WTC11 (cell line): ENCODE data around the gene ORMDL2. TPM values are rescaled to one million over a fixed set of nuclear protein-coding genes. Genes with fewer than 3 reads are reported as not detected.

Source experiments
- ATAC-seq: fragments of 200-7000 bp; cut with Tn5 transposase; 2 replicates; pipeline ENCODE4 v1.10.0; 2021; ENCODE audit warnings: mild to moderate bottlenecking, moderate library complexity
- CTCF ChIA-PET: fragments of 300-600 bp; sonication (Branson Sonifier 250); formaldehyde crosslinking; loops from one replicate; lab custom pipeline; 2021; ENCODE audit warnings: antibody characterized with exemption; lab: Charles Lee
- POLR2A ChIA-PET: fragments of 350-600 bp; sonication (Branson Sonifier 250); formaldehyde crosslinking; loops from one replicate; lab custom pipeline; 2021; ENCODE audit warnings: antibody characterized with exemption; lab: Charles Lee
- DNase-seq: peaks from one replicate; pipeline ENCODE4 v3.0.0; 2021; ENCODE audit warnings: low spot score
- H3K27ac Mint-ChIP-seq: 2 replicates; pipeline ENCODE4 v1.8.0; 2021; ENCODE audit warnings: mixed read lengths
- H3K27me3 Mint-ChIP-seq: 2 replicates; pipeline ENCODE4 v1.8.0; 2021; ENCODE audit warnings: low read depth, mild to moderate bottlenecking, moderate library complexity, mixed read lengths
- H3K36me3 Mint-ChIP-seq: 2 replicates; pipeline ENCODE4 v1.8.0; 2021; ENCODE audit warnings: mixed read lengths
- H3K4me1 Mint-ChIP-seq: 2 replicates; pipeline ENCODE4 v1.8.0; 2022; ENCODE audit warnings: mixed read lengths
- H3K4me3 Mint-ChIP-seq: 2 replicates; pipeline ENCODE4 v1.8.0; 2021; ENCODE audit warnings: mild to moderate bottlenecking, moderate library complexity, mixed read lengths
- H3K9me3 Mint-ChIP-seq: 2 replicates; pipeline ENCODE4 v1.8.0; 2021; ENCODE audit warnings: mixed read lengths
- CREB1 ChIP-seq: sonication (generic); formaldehyde crosslinking; IDR thresholded peaks from 2 replicates; pipeline ENCODE4 v1.8.0; 2023; ENCODE audit warnings: mild to moderate bottlenecking, missing genetic modification reagents
- EMX1 ChIP-seq: fragments of 250-450 bp; sonication (Bioruptor Pico); IDR thresholded peaks from 2 replicates; pipeline ENCODE4 v1.8.0; 2021; ENCODE audit warnings: mild to moderate bottlenecking
- FOXJ3 ChIP-seq: sonication (generic); formaldehyde crosslinking; IDR thresholded peaks from 2 replicates; pipeline ENCODE4 v1.9.0; 2021; ENCODE audit warnings: missing genetic modification reagents, mild to moderate bottlenecking, borderline replicate concordance
- GABPB1 ChIP-seq: sonication (generic); formaldehyde crosslinking; IDR thresholded peaks from 2 replicates; pipeline ENCODE4 v1.8.1; 2023; ENCODE audit warnings: mild to moderate bottlenecking, missing genetic modification reagents
- GRHL2 ChIP-seq: fragments of 250-450 bp; sonication (Bioruptor Pico); IDR thresholded peaks from 2 replicates; pipeline ENCODE4 v1.8.0; 2022; ENCODE audit warnings: mild to moderate bottlenecking, moderate library complexity; ENCODE audit not compliant: insufficient replicate concordance, severe bottlenecking
- JAZF1 ChIP-seq: fragments of 250-450 bp; sonication (Bioruptor Pico); IDR thresholded peaks from 2 replicates; pipeline ENCODE4 v1.9.0; 2021; ENCODE audit warnings: moderate library complexity, mild to moderate bottlenecking, inconsistent platforms
- NFE2L1 ChIP-seq: sonication (generic); formaldehyde crosslinking; IDR thresholded peaks from 2 replicates; pipeline ENCODE4 v1.8.1; 2023; ENCODE audit warnings: missing genetic modification reagents
- TCF7 ChIP-seq: sonication (generic); formaldehyde crosslinking; IDR thresholded peaks from 2 replicates; pipeline ENCODE4 v1.8.0; 2022; ENCODE audit warnings: mild to moderate bottlenecking, low read depth, missing genetic modification reagents, moderate library complexity
- ZNF219 ChIP-seq: sonication (generic); formaldehyde crosslinking; IDR thresholded peaks from 2 replicates; pipeline ENCODE4 v1.8.0; 2023; ENCODE audit warnings: missing genetic modification reagents, mild to moderate bottlenecking, borderline replicate concordance
- ZNF317 ChIP-seq: sonication (generic); formaldehyde crosslinking; IDR thresholded peaks from 2 replicates; pipeline ENCODE4 v1.8.1; 2023; ENCODE audit warnings: low read depth, mild to moderate bottlenecking, moderate library complexity, missing genetic modification reagents, borderline replicate concordance
- total RNA-seq: library from RNA; stranded (reverse); gene quantifications from 3 replicates; pipeline ENCODE4 v1.2.3, GENCODE V29; 2021
- TF ChIP-seq, protein P1 (sequence below): sonication (generic); formaldehyde crosslinking; IDR thresholded peaks from 2 replicates; pipeline ENCODE4 v1.8.0; 2022; ENCODE audit warnings: mild to moderate bottlenecking, missing genetic modification reagents
- TF ChIP-seq, protein P2 (sequence below): sonication (generic); formaldehyde crosslinking; IDR thresholded peaks from 2 replicates; pipeline ENCODE4 v1.8.0; 2022; ENCODE audit warnings: missing genetic modification reagents
- TF ChIP-seq, protein P3 (sequence below): fragments of 250-450 bp; sonication (Bioruptor Pico); IDR thresholded peaks from 2 replicates; pipeline ENCODE4 v1.9.0; 2021; ENCODE audit warnings: moderate library complexity, mild to moderate bottlenecking, inconsistent platforms, borderline replicate concordance
- TF ChIP-seq, protein P4 (sequence below): sonication (generic); formaldehyde crosslinking; IDR thresholded peaks from 2 replicates; pipeline ENCODE4 v1.8.1; 2023; ENCODE audit warnings: mild to moderate bottlenecking, missing genetic modification reagents
- TF ChIP-seq, protein P5 (sequence below): sonication (generic); formaldehyde crosslinking; IDR thresholded peaks from 2 replicates; pipeline ENCODE4 v1.8.0; 2022; ENCODE audit warnings: mild to moderate bottlenecking, missing genetic modification reagents
- TF ChIP-seq, protein P6 (sequence below): sonication (generic); formaldehyde crosslinking; IDR thresholded peaks from 2 replicates; pipeline ENCODE4 v1.8.0; 2022; ENCODE audit warnings: mild to moderate bottlenecking, missing genetic modification reagents
- TF ChIP-seq, protein P7 (sequence below): fragments of 250-450 bp; sonication (Bioruptor Pico); conservative IDR thresholded peaks from 2 replicates; pipeline ENCODE4 v1.9.0; 2021; ENCODE audit warnings: mild to moderate bottlenecking
- TF ChIP-seq, protein P8 (sequence below): sonication (generic); formaldehyde crosslinking; conservative IDR thresholded peaks from 2 replicates; pipeline ENCODE4 v1.8.1; 2023; ENCODE audit warnings: mild to moderate bottlenecking, low read depth, missing genetic modification reagents, moderate library complexity

Gene ORMDL2
- total RNA-seq, 1 experiment from 2014 or later = 32.9 TPM

DNA sequence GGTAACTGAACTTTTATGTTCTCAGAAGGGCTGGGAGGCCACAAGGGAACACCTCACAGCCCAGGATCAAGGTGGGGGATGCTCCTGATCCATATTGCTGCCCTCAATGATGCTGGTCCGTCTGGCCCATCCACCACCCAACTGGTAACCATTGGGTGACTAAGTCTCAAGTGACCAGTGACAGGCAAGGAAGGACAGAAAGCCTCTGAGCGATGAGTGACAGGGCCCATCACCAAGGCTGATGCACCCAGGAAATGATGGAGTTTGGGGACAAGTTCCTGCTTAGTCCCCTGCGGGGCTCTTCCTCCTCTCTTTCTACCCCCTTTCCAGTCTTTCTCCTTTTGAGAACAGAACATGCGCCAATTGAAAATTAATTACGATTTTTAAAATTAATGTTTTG lies 27.5 kb downstream of the ORMDL2 start (continued):
- TF ChIP-seq, protein P1, sequence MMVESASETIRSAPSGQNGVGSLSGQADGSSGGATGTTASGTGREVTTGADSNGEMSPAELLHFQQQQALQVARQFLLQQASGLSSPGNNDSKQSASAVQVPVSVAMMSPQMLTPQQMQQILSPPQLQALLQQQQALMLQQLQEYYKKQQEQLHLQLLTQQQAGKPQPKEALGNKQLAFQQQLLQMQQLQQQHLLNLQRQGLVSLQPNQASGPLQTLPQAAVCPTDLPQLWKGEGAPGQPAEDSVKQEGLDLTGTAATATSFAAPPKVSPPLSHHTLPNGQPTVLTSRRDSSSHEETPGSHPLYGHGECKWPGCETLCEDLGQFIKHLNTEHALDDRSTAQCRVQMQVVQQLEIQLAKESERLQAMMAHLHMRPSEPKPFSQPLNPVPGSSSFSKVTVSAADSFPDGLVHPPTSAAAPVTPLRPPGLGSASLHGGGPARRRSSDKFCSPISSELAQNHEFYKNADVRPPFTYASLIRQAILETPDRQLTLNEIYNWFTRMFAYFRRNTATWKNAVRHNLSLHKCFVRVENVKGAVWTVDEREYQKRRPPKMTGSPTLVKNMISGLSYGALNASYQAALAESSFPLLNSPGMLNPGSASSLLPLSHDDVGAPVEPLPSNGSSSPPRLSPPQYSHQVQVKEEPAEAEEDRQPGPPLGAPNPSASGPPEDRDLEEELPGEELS = no peak
- TF ChIP-seq GRHL2 (CRISPR knock-in tag) (no peak), GABPB1 (CRISPR knock-in tag) (no peak)
- TF ChIP-seq, protein P2, sequence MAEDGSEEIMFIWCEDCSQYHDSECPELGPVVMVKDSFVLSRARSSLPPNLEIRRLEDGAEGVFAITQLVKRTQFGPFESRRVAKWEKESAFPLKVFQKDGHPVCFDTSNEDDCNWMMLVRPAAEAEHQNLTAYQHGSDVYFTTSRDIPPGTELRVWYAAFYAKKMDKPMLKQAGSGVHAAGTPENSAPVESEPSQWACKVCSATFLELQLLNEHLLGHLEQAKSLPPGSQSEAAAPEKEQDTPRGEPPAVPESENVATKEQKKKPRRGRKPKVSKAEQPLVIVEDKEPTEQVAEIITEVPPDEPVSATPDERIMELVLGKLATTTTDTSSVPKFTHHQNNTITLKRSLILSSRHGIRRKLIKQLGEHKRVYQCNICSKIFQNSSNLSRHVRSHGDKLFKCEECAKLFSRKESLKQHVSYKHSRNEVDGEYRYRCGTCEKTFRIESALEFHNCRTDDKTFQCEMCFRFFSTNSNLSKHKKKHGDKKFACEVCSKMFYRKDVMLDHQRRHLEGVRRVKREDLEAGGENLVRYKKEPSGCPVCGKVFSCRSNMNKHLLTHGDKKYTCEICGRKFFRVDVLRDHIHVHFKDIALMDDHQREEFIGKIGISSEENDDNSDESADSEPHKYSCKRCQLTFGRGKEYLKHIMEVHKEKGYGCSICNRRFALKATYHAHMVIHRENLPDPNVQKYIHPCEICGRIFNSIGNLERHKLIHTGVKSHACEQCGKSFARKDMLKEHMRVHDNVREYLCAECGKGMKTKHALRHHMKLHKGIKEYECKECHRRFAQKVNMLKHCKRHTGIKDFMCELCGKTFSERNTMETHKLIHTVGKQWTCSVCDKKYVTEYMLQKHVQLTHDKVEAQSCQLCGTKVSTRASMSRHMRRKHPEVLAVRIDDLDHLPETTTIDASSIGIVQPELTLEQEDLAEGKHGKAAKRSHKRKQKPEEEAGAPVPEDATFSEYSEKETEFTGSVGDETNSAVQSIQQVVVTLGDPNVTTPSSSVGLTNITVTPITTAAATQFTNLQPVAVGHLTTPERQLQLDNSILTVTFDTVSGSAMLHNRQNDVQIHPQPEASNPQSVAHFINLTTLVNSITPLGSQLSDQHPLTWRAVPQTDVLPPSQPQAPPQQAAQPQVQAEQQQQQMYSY = no peak
- TF ChIP-seq, protein P3, sequence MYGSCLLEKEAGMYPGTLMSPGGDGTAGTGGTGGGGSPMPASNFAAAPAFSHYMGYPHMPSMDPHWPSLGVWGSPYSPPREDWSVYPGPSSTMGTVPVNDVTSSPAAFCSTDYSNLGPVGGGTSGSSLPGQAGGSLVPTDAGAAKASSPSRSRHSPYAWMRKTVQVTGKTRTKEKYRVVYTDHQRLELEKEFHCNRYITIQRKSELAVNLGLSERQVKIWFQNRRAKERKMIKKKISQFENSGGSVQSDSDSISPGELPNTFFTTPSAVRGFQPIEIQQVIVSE (CRISPR knock-in tag) = no peak

DNA sequence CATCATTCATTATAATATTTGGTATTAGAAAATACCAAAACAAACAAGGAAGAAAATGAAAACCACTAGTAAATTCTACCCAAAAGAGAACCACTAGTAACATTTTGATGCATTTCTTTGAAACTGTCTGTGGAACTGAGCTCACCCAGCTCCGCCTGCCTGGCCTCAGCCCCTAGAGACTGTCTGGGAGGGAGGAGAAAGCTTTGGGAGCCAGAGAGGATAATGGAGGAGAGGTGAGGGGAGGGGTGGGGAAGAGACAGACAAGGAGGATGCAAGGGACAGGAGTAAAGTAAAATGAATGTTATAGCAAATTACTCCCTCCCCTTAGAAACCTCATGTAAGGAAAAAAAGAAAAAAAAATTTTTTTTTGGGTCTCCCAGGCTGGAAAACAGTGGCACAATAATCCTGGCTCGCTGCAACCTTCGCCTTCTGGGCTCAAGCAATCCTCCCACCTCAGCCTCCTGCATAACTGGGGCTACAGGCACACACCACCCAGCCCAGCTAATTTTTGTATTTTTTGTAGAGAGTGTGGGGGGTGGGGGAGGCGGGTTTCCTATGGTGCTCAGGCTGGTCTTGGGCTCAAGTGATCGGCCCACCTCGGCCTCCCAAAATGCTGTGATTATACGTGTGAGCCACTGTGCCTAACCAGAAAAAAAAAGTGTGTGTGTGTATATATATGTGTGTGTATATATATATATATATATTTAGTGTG lies 28.1 kb downstream of the ORMDL2 start:
- ChIA-PET CTCF (interaction anchor here (0.6 kb wide), 1 partner anchor 48 kb away, joined by 4 read pairs; no protein-coding TSS in a partner anchor), POLR2A (interaction anchor here (0.7 to 1.0 kb wide), 2 partner anchors 99 to 198 kb away, joined by 4 read pairs; no protein-coding TSS in a partner anchor)
- DNase-seq (no peak), ATAC-seq (no peak)
- no peaks in the 10 kb centered on the region for H3K36me3 Mint-ChIP-seq
- H3K27ac Mint-ChIP-seq = no peak overlapping the region
- H3K27me3 Mint-ChIP-seq = peaks cover 12% of the 10 kb centered on the region
- no peak overlapping the region for H3K4me3 Mint-ChIP-seq
- peaks cover 25% of the 10 kb centered on the region for H3K4me1 Mint-ChIP-seq
- no peaks in the 10 kb centered on the region for H3K9me3 Mint-ChIP-seq
- no peak for TF ChIP-seq JAZF1 (CRISPR knock-in tag)

DNA sequence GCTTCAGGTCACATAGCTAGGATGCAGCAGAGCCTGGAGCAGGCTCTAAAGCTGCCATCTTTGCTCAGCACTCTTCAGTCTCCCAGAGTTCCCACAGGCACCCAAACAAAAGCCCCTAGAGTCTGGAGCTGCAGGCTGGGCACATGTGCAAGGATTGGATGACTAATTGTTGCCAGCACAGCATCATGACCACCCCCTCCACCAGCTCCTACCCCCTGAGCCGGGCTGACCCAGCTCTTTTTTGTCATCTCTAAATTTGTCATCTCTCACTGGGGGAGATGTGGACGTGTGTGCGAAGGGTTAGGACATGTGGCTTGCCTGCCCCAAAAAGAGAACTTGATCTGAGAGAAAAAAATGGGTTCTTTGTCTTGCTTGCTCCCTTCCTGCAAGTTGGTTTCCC lies 29.2 kb downstream of the ORMDL2 start:
- H3K27ac Mint-ChIP-seq = no peak overlapping the region
- no peaks in the 10 kb centered on the region for H3K9me3 Mint-ChIP-seq
- H3K4me1 Mint-ChIP-seq = peaks cover 25% of the 10 kb centered on the region
- DNase-seq (no peak), ATAC-seq (no peak)
- H3K4me3 Mint-ChIP-seq = no peak overlapping the region
- H3K36me3 Mint-ChIP-seq = no peaks in the 10 kb centered on the region
- ChIA-PET POLR2A (interaction anchor here (1.2 kb wide), 1 partner anchor 16 kb away, joined by 4 read pairs; no protein-coding TSS in a partner anchor), CTCF (interaction anchor here (0.5 to 1.6 kb wide), 4 partner anchors 13 to 1213 kb away, joined by 3 to 5 read pairs (median 4); partner anchors contain the start of gene PYM1)
- peaks cover 12% of the 10 kb centered on the region for H3K27me3 Mint-ChIP-seq
- TF ChIP-seq, protein P4, sequence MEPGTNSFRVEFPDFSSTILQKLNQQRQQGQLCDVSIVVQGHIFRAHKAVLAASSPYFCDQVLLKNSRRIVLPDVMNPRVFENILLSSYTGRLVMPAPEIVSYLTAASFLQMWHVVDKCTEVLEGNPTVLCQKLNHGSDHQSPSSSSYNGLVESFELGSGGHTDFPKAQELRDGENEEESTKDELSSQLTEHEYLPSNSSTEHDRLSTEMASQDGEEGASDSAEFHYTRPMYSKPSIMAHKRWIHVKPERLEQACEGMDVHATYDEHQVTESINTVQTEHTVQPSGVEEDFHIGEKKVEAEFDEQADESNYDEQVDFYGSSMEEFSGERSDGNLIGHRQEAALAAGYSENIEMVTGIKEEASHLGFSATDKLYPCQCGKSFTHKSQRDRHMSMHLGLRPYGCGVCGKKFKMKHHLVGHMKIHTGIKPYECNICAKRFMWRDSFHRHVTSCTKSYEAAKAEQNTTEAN (CRISPR knock-in tag) = no peak
- no peak for TF ChIP-seq CREB1 (CRISPR knock-in tag)
- TF ChIP-seq, protein P5, sequence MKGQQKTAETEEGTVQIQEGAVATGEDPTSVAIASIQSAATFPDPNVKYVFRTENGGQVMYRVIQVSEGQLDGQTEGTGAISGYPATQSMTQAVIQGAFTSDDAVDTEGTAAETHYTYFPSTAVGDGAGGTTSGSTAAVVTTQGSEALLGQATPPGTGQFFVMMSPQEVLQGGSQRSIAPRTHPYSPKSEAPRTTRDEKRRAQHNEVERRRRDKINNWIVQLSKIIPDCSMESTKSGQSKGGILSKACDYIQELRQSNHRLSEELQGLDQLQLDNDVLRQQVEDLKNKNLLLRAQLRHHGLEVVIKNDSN (CRISPR knock-in tag) = no peak
- TF ChIP-seq ZNF317 (CRISPR knock-in tag) = no peak
- TF ChIP-seq, protein P6, sequence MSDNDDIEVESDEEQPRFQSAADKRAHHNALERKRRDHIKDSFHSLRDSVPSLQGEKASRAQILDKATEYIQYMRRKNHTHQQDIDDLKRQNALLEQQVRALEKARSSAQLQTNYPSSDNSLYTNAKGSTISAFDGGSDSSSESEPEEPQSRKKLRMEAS (CRISPR knock-in tag) = no peak
- TF ChIP-seq, protein P7, sequence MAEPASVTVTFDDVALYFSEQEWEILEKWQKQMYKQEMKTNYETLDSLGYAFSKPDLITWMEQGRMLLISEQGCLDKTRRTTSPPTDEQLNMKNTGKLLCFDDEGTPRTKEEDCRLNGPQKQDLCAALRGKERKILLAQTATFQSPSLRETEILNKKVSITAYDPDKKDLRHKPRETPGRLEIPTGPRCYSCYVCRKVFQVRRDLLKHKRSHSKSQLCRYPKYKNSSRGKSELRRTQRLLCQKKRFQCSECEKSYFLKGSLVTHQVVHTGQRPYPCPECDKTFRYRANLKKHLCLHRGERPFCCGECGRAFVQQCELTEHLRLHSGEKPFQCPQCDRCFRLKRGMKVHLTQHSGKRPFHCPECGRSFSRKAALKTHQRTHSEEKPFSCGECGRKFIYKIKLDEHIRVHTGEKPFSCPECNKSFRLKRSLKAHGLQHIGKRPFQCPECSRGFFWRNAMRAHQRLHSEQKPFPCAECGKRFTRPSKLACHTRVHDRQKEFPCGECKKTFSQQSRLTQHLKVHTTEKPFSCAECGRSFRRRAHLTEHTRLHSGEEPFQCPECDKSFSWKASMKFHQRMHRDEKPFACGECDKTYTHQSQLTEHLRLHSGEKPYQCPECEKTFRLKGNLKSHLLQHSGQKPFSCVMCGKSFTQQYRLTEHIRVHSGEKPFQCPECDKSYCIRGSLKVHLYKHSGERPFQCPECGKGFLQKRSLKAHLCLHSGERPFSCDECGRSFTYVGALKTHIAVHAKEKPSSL = no peak
- no peak for TF ChIP-seq TCF7
- no peak for TF ChIP-seq NFE2L1
- TF ChIP-seq FOXJ3 = no peak
- TF ChIP-seq, protein P8, sequence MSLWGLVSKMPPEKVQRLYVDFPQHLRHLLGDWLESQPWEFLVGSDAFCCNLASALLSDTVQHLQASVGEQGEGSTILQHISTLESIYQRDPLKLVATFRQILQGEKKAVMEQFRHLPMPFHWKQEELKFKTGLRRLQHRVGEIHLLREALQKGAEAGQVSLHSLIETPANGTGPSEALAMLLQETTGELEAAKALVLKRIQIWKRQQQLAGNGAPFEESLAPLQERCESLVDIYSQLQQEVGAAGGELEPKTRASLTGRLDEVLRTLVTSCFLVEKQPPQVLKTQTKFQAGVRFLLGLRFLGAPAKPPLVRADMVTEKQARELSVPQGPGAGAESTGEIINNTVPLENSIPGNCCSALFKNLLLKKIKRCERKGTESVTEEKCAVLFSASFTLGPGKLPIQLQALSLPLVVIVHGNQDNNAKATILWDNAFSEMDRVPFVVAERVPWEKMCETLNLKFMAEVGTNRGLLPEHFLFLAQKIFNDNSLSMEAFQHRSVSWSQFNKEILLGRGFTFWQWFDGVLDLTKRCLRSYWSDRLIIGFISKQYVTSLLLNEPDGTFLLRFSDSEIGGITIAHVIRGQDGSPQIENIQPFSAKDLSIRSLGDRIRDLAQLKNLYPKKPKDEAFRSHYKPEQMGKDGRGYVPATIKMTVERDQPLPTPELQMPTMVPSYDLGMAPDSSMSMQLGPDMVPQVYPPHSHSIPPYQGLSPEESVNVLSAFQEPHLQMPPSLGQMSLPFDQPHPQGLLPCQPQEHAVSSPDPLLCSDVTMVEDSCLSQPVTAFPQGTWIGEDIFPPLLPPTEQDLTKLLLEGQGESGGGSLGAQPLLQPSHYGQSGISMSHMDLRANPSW (CRISPR knock-in tag) = no peak
- TF ChIP-seq ZNF219 = no peak
- TF ChIP-seq EMX1 (CRISPR knock-in tag) = no peak
